RWPE2 (cell line): ENCODE results near the gene SGCE.

Experiments
- ATAC-seq: fragments of 200-7000 bp; cut with Tn5 transposase; 3 replicates; pipeline ENCODE4 v1.9.1; 2021; ENCODE audit warnings: low read depth
- DNase-seq: peaks from one replicate; pipeline ENCODE4 v3.0.0-alpha.2; 2020; ENCODE audit warnings: low spot score
- H3K27ac ChIP-seq: fragments of 450-650 bp; 2 replicates; pipeline ENCODE4 v1.5.1; 2017; ENCODE audit warnings: mild to moderate bottlenecking; ENCODE audit not compliant: poor library complexity, severe bottlenecking
- H3K27me3 ChIP-seq: fragments of 250-450 bp; sonication (Bioruptor Pico); 2 replicates; pipeline ENCODE4 v1.5.1; 2021; ENCODE audit warnings: mild to moderate bottlenecking, moderate library complexity; ENCODE audit not compliant: insufficient read depth, poor library complexity, severe bottlenecking
- H3K36me3 ChIP-seq: fragments of 250-450 bp; sonication (Bioruptor Pico); 2 replicates; pipeline ENCODE4 v1.5.1; 2020; ENCODE audit warnings: low read depth, mild to moderate bottlenecking, moderate library complexity
- H3K4me1 ChIP-seq: fragments of 250-450 bp; sonication (Bioruptor Pico); 2 replicates; pipeline ENCODE4 v1.5.1; 2021; ENCODE audit warnings: mild to moderate bottlenecking, moderate library complexity; ENCODE audit not compliant: insufficient read depth, poor library complexity, severe bottlenecking
- H3K4me3 ChIP-seq: fragments of 250-450 bp; sonication (Bioruptor Pico); 2 replicates; pipeline ENCODE4 v1.5.1; 2021; ENCODE audit warnings: mild to moderate bottlenecking, moderate library complexity; ENCODE audit not compliant: severe bottlenecking
- H3K9me3 ChIP-seq: fragments of 250-450 bp; sonication (Bioruptor Pico); 2 replicates; pipeline ENCODE4 v1.5.1; 2021; ENCODE audit warnings: mild to moderate bottlenecking, moderate library complexity; ENCODE audit not compliant: severe bottlenecking
- CTCF ChIP-seq: fragments of 450-650 bp; IDR thresholded peaks from one replicate; pipeline ENCODE4 v1.5.1; 2017; ENCODE audit warnings: mild to moderate bottlenecking, moderate library complexity; ENCODE audit not compliant: poor library complexity, severe bottlenecking

Gene SGCE

GRCh38 chr7:94648731-94649130, 7.2 kb downstream of the SGCE start:
- Histone ChIP-seq H3K4me1 (peaks cover 55% of the 10 kb centered on the region), H3K27ac (no peak overlapping the region), H3K27me3 (no peaks in the 10 kb centered on the region), H3K4me3 (no peak overlapping the region), H3K36me3 (no peaks in the 10 kb centered on the region; the same call in 1 of the 2 replicates), H3K9me3 (no peaks in the 10 kb centered on the region)
- no peak for TF ChIP-seq CTCF
- DNase-seq, result no peak
- no peak for ATAC-seq

GRCh38 chr7:94647295-94647694, 8.6 kb downstream of the SGCE start:
- no peak for ATAC-seq
- TF ChIP-seq CTCF, result no peak
- no peaks in the 10 kb centered on the region for H3K9me3 ChIP-seq
- DNase-seq, result no peak
- no peak overlapping the region for H3K4me3 ChIP-seq
- no peaks in the 10 kb centered on the region for H3K36me3 ChIP-seq
- H3K27me3 ChIP-seq, result no peaks in the 10 kb centered on the region
- H3K27ac ChIP-seq, result no peak overlapping the region
- H3K4me1 ChIP-seq, result peaks cover 55% of the 10 kb centered on the region

GRCh38 chr7:94643771-94644545, 12.0 kb downstream of the SGCE start:
- TF ChIP-seq CTCF, result no peak
- DNase-seq (no peak), ATAC-seq (peak; percentile 88)
- peak overlapping the region; percentile 94 for H3K27ac ChIP-seq
- no peaks in the 10 kb centered on the region for H3K9me3 ChIP-seq
- H3K4me3 ChIP-seq, result no peak overlapping the region
- peaks cover 45% of the 10 kb centered on the region for H3K4me1 ChIP-seq
- no peaks in the 10 kb centered on the region; the same call in 1 of the 2 replicates for H3K36me3 ChIP-seq
- no peaks in the 10 kb centered on the region for H3K27me3 ChIP-seq

GRCh38 chr7:94642838-94643653, 12.9 kb downstream of the SGCE start:
- H3K27me3 ChIP-seq, result no peaks in the 10 kb centered on the region
- H3K4me1 ChIP-seq, result peaks cover 45% of the 10 kb centered on the region
- ATAC-seq, result 0 out of 3 replicates have a peak, but pooled peaks have one; percentile 10
- peak overlapping the region; percentile 94 for H3K27ac ChIP-seq
- H3K36me3 ChIP-seq, result no peaks in the 10 kb centered on the region; the same call in 1 of the 2 replicates
- H3K4me3 ChIP-seq, result no peak overlapping the region
- TF ChIP-seq CTCF, result no peak
- DNase-seq, result no peak
- no peaks in the 10 kb centered on the region for H3K9me3 ChIP-seq
